H1 (cell line): ENCODE results near the gene MAN1C1. TPM values are rescaled to one million over a fixed set of nuclear protein-coding genes. Genes with fewer than 3 reads are reported as not detected.

Experiments
- CTCF ChIA-PET: fragments of 300-600 bp; sonication (Branson Sonifier 250); formaldehyde crosslinking; loops from one replicate; lab custom pipeline; 2021; ENCODE audit not compliant: partially characterized antibody; lab: Charles Lee
- POLR2A ChIA-PET: fragments of 300-600 bp; sonication (Branson Sonifier 250); formaldehyde crosslinking; loops from one replicate; lab custom pipeline; 2021; ENCODE audit warnings: inconsistent platforms; ENCODE audit not compliant: partially characterized antibody; lab: Charles Lee
- DNase-seq, 2 experiments: peaks; one replicate each; pipeline versions ENCODE4 v3.0.0 to v3.0.0-alpha.2; 2010 to 2022; ENCODE audit warnings: low spot score in 2 of 2, low read depth in 1 of 2, mixed read lengths in 1 of 2
- FAIRE-seq: peaks from 2 replicates; lab custom pipeline; 2011; peaks lifted over from hg19 to GRCh38; lab: Jason Lieb, UNC
- H2AFZ ChIP-seq: 2 replicates; pipeline ENCODE4 v1.8.1; 2012; ENCODE audit warnings: low read length, inconsistent platforms
- H2AK5ac ChIP-seq: 2 replicates; pipeline ENCODE4 v1.6.1; 2013; ENCODE audit warnings: low read depth, low read length
- H2BK120ac ChIP-seq: replicated peaks from 2 replicates; pipeline ENCODE3; 2013; ENCODE audit warnings: low read depth, low read length, inconsistent platforms
- H2BK12ac ChIP-seq: 2 replicates; pipeline ENCODE4 v1.6.1; 2013; ENCODE audit warnings: low read depth, low read length
- H2BK15ac ChIP-seq: 2 replicates; pipeline ENCODE4 v1.6.1; 2013; ENCODE audit warnings: low read length
- H2BK20ac ChIP-seq: 2 replicates; pipeline ENCODE4 v1.6.1; 2013; ENCODE audit warnings: low read length
- H2BK5ac ChIP-seq: 2 replicates; pipeline ENCODE4 v1.6.1; 2013; ENCODE audit warnings: low read depth, low read length
- H3K14ac ChIP-seq: 2 replicates; pipeline ENCODE4 v1.6.1; 2013; ENCODE audit warnings: inconsistent platforms; ENCODE audit not compliant: insufficient read length
- H3K18ac ChIP-seq: 2 replicates; pipeline ENCODE4 v1.6.1; 2013; ENCODE audit warnings: low read length; ENCODE audit errors: extremely low read depth
- H3K23ac ChIP-seq: 2 replicates; pipeline ENCODE4 v1.6.1; 2013; ENCODE audit warnings: inconsistent platforms; ENCODE audit not compliant: insufficient read length
- H3K23me2 ChIP-seq: 2 replicates; pipeline ENCODE4 v1.6.1; 2013; ENCODE audit warnings: low read depth, low read length
- H3K27ac ChIP-seq: 2 replicates; pipeline ENCODE4 v1.6.1; 2011; ENCODE audit warnings: low read depth, low read length, inconsistent platforms
- H3K27me3 ChIP-seq, 4 experiments: replicated peaks in 1 of 4; 1 replicate in 1 of 4; 2 replicates in 3 of 4; pipeline versions ENCODE4 v1.6.1 to v1.8.1; 2011 to 2013; ENCODE audit warnings: low read length in 3 of 4, mild to moderate bottlenecking in 3 of 4, inconsistent platforms in 2 of 4, mixed read lengths in 2 of 4, moderate library complexity in 1 of 4; ENCODE audit not compliant: control insufficient read depth in 3 of 4, insufficient read depth in 3 of 4; ENCODE audit errors: extremely low read depth in 1 of 4
- H3K36me3 ChIP-seq, 4 experiments: 2 replicates each; pipeline versions ENCODE4 v1.6.1 to v1.8.1; 2011 to 2013; ENCODE audit warnings: mild to moderate bottlenecking in 4 of 4, low read length in 3 of 4, moderate library complexity in 2 of 4, control low read depth in 1 of 4, inconsistent platforms in 1 of 4; ENCODE audit not compliant: insufficient read depth in 4 of 4, control insufficient read depth in 2 of 4
- H3K4ac ChIP-seq: replicated peaks from 2 replicates; pipeline ENCODE3; 2013; ENCODE audit warnings: low read length, low read depth, mixed read lengths, inconsistent platforms; ENCODE audit not compliant: insufficient read length
- H3K4me1 ChIP-seq, 4 experiments: replicated peaks in 1 of 4; 1 replicate in 1 of 4; 2 replicates in 3 of 4; pipeline versions ENCODE4 v1.6.1 to v1.8.1; 2011 to 2013; ENCODE audit warnings: low read length in 3 of 4, inconsistent platforms in 2 of 4, mixed read lengths in 1 of 4; ENCODE audit not compliant: insufficient read depth in 4 of 4, control insufficient read depth in 3 of 4
- H3K4me2 ChIP-seq, 2 experiments: 2 replicates each; pipeline versions ENCODE4 v1.6.1 to v1.8.1; 2011 to 2013; ENCODE audit warnings: low read depth in 2 of 2, low read length in 2 of 2, control low read depth in 1 of 2, inconsistent platforms in 1 of 2, mild to moderate bottlenecking in 1 of 2; ENCODE audit not compliant: insufficient read depth in 1 of 2
- H3K4me3 ChIP-seq, 4 experiments: fragments of 200-600, 300-600 bp in 1 of 4; sonication (generic), shearing (Covaris generic), sonication (Bioruptor Twin) in 1 of 4; 2 replicates each; pipeline versions ENCODE4 v1.5.1 to v1.8.1; 2011 to 2016; ENCODE audit warnings: low read length in 4 of 4, low read depth in 3 of 4, control low read depth in 2 of 4, inconsistent platforms in 2 of 4, mild to moderate bottlenecking in 2 of 4, mixed read lengths in 1 of 4, moderate library complexity in 1 of 4; ENCODE audit not compliant: insufficient read depth in 2 of 4; ENCODE audit errors: extremely low read depth in 1 of 4
- H3K56ac ChIP-seq: replicated peaks from 2 replicates; pipeline ENCODE3; 2013; ENCODE audit warnings: low read depth, mild to moderate bottlenecking, mixed read lengths, low read length, inconsistent platforms; ENCODE audit not compliant: insufficient read length
- H3K79me1 ChIP-seq: 2 replicates; pipeline ENCODE4 v1.6.1; 2013; ENCODE audit warnings: low read depth, low read length, control low read depth
- H3K79me2 ChIP-seq, 2 experiments: 2 replicates each; pipeline versions ENCODE4 v1.6.1 to v1.8.1; 2012 to 2013; ENCODE audit warnings: low read length in 2 of 2, mild to moderate bottlenecking in 2 of 2, inconsistent platforms in 1 of 2; ENCODE audit not compliant: insufficient read depth in 2 of 2, control insufficient read depth in 1 of 2
- H3K9ac ChIP-seq, 4 experiments: replicated peaks in 1 of 4; 1 replicate in 1 of 4; 2 replicates in 3 of 4; pipeline versions ENCODE4 v1.6.1 to v1.8.1; 2011 to 2013; ENCODE audit warnings: low read depth in 3 of 4, low read length in 3 of 4, control low read depth in 2 of 4, mild to moderate bottlenecking in 2 of 4, moderate library complexity in 2 of 4, inconsistent platforms in 1 of 4; ENCODE audit errors: extremely low read depth in 1 of 4
- H3K9me3 ChIP-seq, 2 experiments: 2 replicates each; pipeline versions ENCODE4 v1.6.1 to v1.8.1; 2012 to 2013; ENCODE audit warnings: mild to moderate bottlenecking in 2 of 2, moderate library complexity in 2 of 2, control low read depth in 1 of 2, inconsistent platforms in 1 of 2, low read depth in 1 of 2, low read length in 1 of 2, mixed read lengths in 1 of 2; ENCODE audit not compliant: insufficient read depth in 2 of 2
- H4K20me1 ChIP-seq, 2 experiments: replicated peaks in 1 of 2; 2 replicates each; pipeline versions ENCODE3 to v1.8.1; 2011 to 2013; ENCODE audit warnings: inconsistent platforms in 2 of 2, low read length in 2 of 2, mild to moderate bottlenecking in 1 of 2; ENCODE audit not compliant: insufficient read depth in 2 of 2, control insufficient read depth in 1 of 2
- H4K5ac ChIP-seq: 2 replicates; pipeline ENCODE4 v1.6.1; 2013; ENCODE audit warnings: low read length, low read depth, mixed read lengths, inconsistent platforms; ENCODE audit not compliant: insufficient read length
- H4K8ac ChIP-seq: 2 replicates; pipeline ENCODE4 v1.8.0; 2013; ENCODE audit warnings: mild to moderate bottlenecking, moderate library complexity, low read length, inconsistent platforms; ENCODE audit not compliant: insufficient read depth; ENCODE audit errors: extremely low read depth
- H4K91ac ChIP-seq: replicated peaks from 2 replicates; pipeline ENCODE3; 2013; ENCODE audit warnings: low read length, mixed read lengths, inconsistent platforms; ENCODE audit not compliant: insufficient read length
- POLR2A ChIP-seq, 2 experiments: IDR thresholded peaks; 1 replicate in 1 of 2; 2 replicates in 1 of 2; pipeline ENCODE4 v1.6.1; 2011; ENCODE audit warnings: low read depth in 2 of 2, low read length in 2 of 2, mild to moderate bottlenecking in 2 of 2; ENCODE audit errors: control extremely low read depth in 1 of 2
- WGBS, 2 experiments: shearing (Covaris generic) in 1 of 2; methylation state at CpG; one replicate each; pipeline versions ENCODE4 v1.1.6 to v1.1.7; 2013 to 2015; ENCODE audit warnings: low lambda C conversion rate in 2 of 2, mixed read lengths in 2 of 2, inconsistent platforms in 1 of 2, low coverage in 1 of 2, missing lambda C conversion rate in 1 of 2; ENCODE audit not compliant: insufficient replicate concordance in 2 of 2, insufficient coverage in 1 of 2, insufficient read length in 1 of 2; ENCODE audit errors: extremely low coverage in 1 of 2, missing lambda C conversion rate in 1 of 2; 5-methylcytosine and 5-hydroxymethylcytosine counted together
- polyA plus RNA-seq, 7 experiments: library from polyadenylated mRNA; depleted of rRNA in 3 of 7; stranded (reverse) in 5 of 7; unstranded in 2 of 7; fragments of >200 nt in 5 of 7; fragments of 200-250 nt in 2 of 7; gene quantifications; 1 replicate in 5 of 7; 2 replicates in 1 of 7; 4 replicates in 1 of 7; pipeline versions ENCODE4 v1.2.1 to v1.2.3, GENCODE V29; 2011 to 2013; ENCODE audit warnings: missing spikeins in 2 of 7, mixed read lengths in 2 of 7
- total RNA-seq: library from RNA; stranded (reverse); fragmentation: NEBNext Ultra II Directional; extraction: Animal tissue kit (Norgen Biotek cat#: 25700); gene quantifications from 2 replicates; pipeline ENCODE4 v1.2.1, GENCODE V29; 2021
- TF ChIP-seq, protein P1 (sequence below), 3 experiments: IDR thresholded peaks; 1 replicate in 2 of 3; 2 replicates in 1 of 3; pipeline versions ENCODE4 v1.5.1 to v1.6.1; 2011; ENCODE audit warnings: low read length in 3 of 3, mild to moderate bottlenecking in 3 of 3, inconsistent platforms in 2 of 3, low read depth in 1 of 3, moderate library complexity in 1 of 3; ENCODE audit not compliant: insufficient read depth in 1 of 3; ENCODE audit errors: control extremely low read depth in 1 of 3

Gene MAN1C1
- total and polyA plus RNA-seq, 2 of the 8 experiments (the other 6 are each of a cell fraction or from before 2014, with no cell fraction given), result 7.8 to 15.2 TPM

DNA sequence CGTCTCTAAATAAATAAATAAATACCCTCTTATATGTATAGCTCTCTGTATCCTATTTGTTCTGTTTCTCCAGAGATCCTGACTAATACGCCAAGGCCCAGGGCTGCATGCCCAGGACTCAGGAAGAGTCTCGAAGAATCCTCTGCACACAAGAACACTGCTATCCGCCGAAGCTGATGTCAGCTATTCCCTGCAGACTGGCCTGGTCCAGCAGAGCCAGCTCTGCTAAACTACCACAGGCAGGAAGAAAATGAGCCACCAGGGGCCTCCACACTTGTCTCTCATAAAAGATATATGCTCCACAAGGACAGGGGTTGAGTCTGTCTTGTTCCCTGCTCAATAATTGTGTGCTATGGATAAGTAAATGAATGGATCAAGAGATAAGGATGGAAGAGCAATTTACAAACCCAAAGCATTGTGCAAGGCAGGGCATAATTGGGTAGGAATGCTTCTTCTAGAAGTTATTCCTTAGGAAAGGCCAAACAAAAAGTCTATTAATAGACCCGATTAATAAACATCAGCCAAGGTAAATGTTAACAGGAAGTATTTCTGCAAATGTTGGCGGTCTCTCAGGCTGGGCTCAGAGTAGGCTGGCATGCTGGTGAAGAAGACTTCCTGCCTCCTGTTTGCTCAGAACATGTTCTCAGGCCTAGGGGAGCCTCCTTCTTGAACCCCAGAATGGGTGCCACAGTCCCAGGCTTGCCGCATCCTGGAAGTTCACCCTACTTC lies 26.3 kb upstream of the MAN1C1 start:
- POLR2A ChIA-PET, result interaction anchor here (1.1 to 1.2 kb wide), 3 partner anchors 7 to 114 kb away, joined by 3 read pairs; no protein-coding TSS in a partner anchor
- H4K8ac ChIP-seq, result no peak overlapping the region
- H3K79me2 ChIP-seq, result no peaks in the 10 kb centered on the region
- peaks cover 0 to 2% of the 10 kb centered on the region in 2 experiments for H4K20me1 ChIP-seq
- 0 out of 2 replicates have a peak overlapping the region, but pooled peaks have one; percentile 18 for H2BK15ac ChIP-seq
- H2BK12ac ChIP-seq, result no peak overlapping the region
- peaks cover 11% of the 10 kb centered on the region; the same call in 1 of the 2 replicates for H3K23me2 ChIP-seq
- H4K91ac ChIP-seq, result no peak overlapping the region
- 92% methylated on average over 8 of the region's 8 CpGs; no CpG with 5 or more reads in 1 of the 2 experiments for WGBS, 2 experiments
- no peak overlapping the region for H2BK120ac ChIP-seq
- DNase-seq, result no peak
- H3K27ac ChIP-seq, result no peak overlapping the region
- H3K36me3 ChIP-seq, result no peaks in the 10 kb centered on the region
- no peaks in the 10 kb centered on the region for H3K79me1 ChIP-seq
- no peak overlapping the region for H3K14ac ChIP-seq
- no peak overlapping the region for H3K4ac ChIP-seq
- H2AK5ac ChIP-seq, result no peak overlapping the region
- no peak overlapping the region for H3K23ac ChIP-seq
- H3K56ac ChIP-seq, result no peak overlapping the region
- no peak overlapping the region for H3K18ac ChIP-seq
- H3K27me3 ChIP-seq, result no peaks in the 10 kb centered on the region
- H3K4me1 ChIP-seq, result peaks cover 0 to 16% (median 10%) of the 10 kb centered on the region in 4 experiments; a peak in 6 of 7 replicates
- CTCF ChIA-PET, result interaction anchor here (1.0 to 1.9 kb wide), 7 partner anchors 9 to 214 kb away, joined by 3 to 13 read pairs (median 5); no protein-coding TSS in a partner anchor
- H4K5ac ChIP-seq, result no peak overlapping the region
- FAIRE-seq, result no peak
- no peak for TF ChIP-seq POLR2A (IDR thresholded peaks at IDR 0.05; ENCODE audit: control extremely low read depth in 1 of 2, low read depth in 2 of 2, low read length in 2 of 2)
- TF ChIP-seq, protein P1, sequence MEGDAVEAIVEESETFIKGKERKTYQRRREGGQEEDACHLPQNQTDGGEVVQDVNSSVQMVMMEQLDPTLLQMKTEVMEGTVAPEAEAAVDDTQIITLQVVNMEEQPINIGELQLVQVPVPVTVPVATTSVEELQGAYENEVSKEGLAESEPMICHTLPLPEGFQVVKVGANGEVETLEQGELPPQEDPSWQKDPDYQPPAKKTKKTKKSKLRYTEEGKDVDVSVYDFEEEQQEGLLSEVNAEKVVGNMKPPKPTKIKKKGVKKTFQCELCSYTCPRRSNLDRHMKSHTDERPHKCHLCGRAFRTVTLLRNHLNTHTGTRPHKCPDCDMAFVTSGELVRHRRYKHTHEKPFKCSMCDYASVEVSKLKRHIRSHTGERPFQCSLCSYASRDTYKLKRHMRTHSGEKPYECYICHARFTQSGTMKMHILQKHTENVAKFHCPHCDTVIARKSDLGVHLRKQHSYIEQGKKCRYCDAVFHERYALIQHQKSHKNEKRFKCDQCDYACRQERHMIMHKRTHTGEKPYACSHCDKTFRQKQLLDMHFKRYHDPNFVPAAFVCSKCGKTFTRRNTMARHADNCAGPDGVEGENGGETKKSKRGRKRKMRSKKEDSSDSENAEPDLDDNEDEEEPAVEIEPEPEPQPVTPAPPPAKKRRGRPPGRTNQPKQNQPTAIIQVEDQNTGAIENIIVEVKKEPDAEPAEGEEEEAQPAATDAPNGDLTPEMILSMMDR (IDR thresholded peaks at IDR 0.05; ENCODE audit: control extremely low read depth in 1 of 3, insufficient read depth in 1 of 3, low read depth in 1 of 3, low read length in 3 of 3), result peak in 2 of 3 experiments; percentile 6 to 15; a peak in 1 of 4 replicates
- peak overlapping the region; percentile 34; the same call in 1 of the 2 replicates for H2BK20ac ChIP-seq
- no peak overlapping the region for H2AFZ ChIP-seq
- H3K4me2 ChIP-seq, result no peak overlapping the region
- no peak overlapping the region for H3K9ac ChIP-seq
- H2BK5ac ChIP-seq, result no peak overlapping the region
- H3K9me3 ChIP-seq, result no peaks in the 10 kb centered on the region
- no peak overlapping the region for H3K4me3 ChIP-seq
